ENCODE data around the gene ERCC6L.

Gene ERCC6L, protein sequence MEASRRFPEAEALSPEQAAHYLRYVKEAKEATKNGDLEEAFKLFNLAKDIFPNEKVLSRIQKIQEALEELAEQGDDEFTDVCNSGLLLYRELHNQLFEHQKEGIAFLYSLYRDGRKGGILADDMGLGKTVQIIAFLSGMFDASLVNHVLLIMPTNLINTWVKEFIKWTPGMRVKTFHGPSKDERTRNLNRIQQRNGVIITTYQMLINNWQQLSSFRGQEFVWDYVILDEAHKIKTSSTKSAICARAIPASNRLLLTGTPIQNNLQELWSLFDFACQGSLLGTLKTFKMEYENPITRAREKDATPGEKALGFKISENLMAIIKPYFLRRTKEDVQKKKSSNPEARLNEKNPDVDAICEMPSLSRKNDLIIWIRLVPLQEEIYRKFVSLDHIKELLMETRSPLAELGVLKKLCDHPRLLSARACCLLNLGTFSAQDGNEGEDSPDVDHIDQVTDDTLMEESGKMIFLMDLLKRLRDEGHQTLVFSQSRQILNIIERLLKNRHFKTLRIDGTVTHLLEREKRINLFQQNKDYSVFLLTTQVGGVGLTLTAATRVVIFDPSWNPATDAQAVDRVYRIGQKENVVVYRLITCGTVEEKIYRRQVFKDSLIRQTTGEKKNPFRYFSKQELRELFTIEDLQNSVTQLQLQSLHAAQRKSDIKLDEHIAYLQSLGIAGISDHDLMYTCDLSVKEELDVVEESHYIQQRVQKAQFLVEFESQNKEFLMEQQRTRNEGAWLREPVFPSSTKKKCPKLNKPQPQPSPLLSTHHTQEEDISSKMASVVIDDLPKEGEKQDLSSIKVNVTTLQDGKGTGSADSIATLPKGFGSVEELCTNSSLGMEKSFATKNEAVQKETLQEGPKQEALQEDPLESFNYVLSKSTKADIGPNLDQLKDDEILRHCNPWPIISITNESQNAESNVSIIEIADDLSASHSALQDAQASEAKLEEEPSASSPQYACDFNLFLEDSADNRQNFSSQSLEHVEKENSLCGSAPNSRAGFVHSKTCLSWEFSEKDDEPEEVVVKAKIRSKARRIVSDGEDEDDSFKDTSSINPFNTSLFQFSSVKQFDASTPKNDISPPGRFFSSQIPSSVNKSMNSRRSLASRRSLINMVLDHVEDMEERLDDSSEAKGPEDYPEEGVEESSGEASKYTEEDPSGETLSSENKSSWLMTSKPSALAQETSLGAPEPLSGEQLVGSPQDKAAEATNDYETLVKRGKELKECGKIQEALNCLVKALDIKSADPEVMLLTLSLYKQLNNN

GRCh38 chrX:72238721-72239475 lies at the start of gene ERCC6L:
ERCC6L (minus strand) TSS chrX:72239027; CDS start chrX:72238911, 116 bp downstream.
- DNase-seq (ENCODE audit: low read depth in 2 of 2) = peak; percentile 79

- no peak for DNase-seq (ENCODE audit: low read depth in 2 of 2)
Measured at GRCh38 chrX:72282302-72282701, 43.5 kb upstream of the ERCC6L start.

DNA sequence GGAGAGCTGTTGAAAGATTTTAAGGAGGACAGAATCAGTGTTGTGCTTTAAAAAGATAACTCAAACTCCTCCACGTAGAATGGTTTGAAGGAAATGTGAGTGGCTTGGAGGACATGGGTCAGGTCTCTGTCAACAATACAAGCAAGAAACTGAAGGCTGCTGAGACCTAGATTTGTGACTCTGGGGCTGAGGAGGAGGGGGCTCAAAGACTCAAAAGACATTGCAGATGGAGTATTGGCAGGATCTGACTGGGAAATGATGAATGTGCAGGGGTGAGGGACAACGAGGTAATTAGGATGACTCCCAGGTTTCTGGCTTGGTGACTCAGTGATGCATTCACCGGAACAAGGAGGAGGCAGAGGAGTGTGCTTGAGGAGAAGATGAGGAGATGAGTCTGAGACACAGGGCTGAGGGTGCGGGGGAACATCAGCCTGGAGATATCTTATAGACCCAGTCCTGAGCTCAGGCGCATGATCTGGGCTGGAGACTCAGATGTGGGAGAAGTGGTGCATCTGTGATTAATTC lies 41.6 kb upstream of the ERCC6L start:
- DNase-seq (ENCODE audit: low read depth in 2 of 2) = no peak

DNA sequence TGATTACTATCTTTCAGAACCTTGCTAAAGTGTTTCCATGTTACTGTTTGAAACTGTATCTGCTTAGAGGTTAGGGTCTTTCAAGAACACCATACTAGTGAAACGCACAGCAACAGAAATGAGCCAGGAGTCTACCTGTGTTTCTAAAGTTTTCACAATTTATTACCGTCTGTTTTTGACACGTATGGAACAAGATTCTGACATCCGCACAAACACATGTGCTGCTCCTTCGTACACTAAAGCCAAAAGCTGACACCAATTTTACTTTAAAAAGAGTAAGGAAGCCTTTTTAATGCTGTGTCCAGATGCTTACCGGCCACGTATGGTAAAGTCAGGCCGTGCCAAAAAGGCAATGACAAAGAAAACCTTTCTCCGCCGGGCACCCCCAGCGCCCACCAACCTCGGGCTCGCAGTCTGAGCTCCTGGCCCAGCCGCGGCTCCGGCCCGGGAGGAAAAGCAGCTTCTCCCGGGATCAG lies 37.7 kb upstream of the ERCC6L start:
- DNase-seq (ENCODE audit: low read depth in 2 of 2) = no peak

DNA sequence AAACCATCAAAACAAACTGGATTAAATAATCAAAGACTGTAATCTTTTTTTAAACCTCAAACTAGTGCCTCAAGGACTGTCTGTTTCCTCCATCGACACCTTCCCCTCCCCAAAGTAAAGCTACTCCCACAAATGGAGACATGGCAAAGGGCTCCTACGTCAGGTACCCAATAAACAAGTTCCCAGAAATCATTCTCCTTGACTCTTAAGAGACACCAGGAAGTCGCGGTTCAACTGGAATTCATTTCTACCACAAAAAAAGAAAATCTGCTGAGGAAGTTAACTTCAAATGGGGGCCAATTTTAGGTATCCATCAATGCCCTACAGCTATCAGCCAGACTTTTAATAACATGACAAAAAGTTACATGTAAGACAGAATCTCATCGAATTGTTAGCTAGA lies 35.7 kb upstream of the ERCC6L start:
- no peak for DNase-seq (ENCODE audit: low read depth in 2 of 2)

DNA sequence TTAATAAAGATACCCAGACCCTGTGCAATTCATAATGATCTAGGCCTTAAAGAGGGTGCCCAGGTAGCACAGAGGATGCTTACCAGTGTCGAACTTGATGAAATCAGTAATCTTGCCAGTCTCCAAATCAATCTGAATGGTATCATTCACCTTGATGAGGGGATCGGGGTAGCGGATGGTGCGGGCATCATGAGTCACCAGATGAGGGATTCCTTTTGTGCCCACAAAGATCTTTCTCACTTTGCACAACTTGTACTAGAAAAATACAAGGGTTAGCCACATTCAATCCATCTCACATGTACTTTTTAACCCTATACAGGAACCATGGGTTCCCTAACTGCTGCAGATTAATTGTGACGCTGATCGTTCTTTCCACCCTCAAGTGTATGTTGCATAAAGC lies 34.9 kb upstream of the ERCC6L start:
- DNase-seq (ENCODE audit: low read depth in 2 of 2) = no peak

GRCh38 chrX:72272868-72273267 lies 34.0 kb upstream of the ERCC6L start:
- no peak for DNase-seq (ENCODE audit: low read depth in 2 of 2)

- no peak for DNase-seq (ENCODE audit: low read depth in 2 of 2)
Measured at GRCh38 chrX:72271812-72272211, 33.0 kb upstream of the ERCC6L start.

DNA sequence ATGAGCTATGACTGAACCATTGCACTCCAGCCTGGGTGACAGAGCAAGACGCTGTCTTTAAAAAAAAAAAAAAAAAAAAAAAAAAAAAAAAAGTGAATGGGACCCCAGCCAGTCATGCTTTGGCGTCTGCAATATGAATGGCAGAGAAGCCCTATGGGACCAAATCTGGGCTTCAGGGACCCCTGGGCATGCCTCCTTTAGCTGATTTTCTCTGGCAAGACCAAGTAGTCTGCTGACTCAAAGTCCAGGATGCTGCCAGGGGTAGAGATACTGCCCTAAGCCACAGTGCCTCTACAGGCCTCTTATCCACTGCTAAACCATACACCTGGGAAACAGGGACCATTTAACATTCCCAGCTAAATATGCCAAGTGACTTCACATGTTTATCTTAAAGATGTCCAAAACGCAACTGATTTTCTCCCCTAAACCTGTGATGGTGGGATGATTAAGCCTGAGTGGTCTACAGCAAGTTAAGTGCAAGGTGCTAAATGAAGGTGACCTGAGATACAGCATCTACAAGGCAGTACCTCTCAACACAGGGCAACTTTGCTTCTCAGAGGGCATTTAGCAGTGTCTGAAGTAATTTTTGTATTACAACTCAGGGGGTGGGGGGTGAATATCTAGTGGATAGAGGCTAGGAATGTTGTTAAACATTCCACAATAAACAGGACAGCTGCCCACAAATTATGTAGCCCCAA lies 32.4 kb upstream of the ERCC6L start:
- no peak for DNase-seq (ENCODE audit: low read depth in 2 of 2)

DNA sequence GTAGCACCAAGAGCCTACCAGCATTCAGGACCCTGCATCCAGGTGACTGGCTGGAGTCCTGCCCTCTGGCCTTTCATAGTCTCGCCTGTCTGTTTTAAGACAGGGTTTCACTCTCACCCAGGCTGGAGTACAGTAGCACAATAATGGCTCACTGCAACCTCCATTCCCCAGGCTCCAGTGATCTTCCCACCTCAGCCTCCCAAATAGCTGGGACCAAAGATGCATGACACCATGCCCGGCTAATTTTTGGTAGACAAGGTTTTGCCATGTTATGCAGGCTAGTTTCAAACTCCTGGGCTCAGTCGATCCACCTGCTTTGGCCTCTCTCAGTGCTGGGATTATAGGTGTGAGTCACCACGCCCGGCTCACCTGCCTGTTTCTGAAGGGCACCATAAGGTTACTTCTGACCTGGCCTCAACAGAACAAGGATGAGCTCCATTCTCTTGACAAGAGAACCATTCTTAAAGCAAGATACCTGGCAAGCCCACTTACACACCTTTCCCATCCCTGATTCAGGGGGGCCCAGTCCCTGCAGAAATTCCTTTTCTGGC lies 31.6 kb upstream of the ERCC6L start:
- DNase-seq (ENCODE audit: low read depth in 2 of 2) = no peak

DNA sequence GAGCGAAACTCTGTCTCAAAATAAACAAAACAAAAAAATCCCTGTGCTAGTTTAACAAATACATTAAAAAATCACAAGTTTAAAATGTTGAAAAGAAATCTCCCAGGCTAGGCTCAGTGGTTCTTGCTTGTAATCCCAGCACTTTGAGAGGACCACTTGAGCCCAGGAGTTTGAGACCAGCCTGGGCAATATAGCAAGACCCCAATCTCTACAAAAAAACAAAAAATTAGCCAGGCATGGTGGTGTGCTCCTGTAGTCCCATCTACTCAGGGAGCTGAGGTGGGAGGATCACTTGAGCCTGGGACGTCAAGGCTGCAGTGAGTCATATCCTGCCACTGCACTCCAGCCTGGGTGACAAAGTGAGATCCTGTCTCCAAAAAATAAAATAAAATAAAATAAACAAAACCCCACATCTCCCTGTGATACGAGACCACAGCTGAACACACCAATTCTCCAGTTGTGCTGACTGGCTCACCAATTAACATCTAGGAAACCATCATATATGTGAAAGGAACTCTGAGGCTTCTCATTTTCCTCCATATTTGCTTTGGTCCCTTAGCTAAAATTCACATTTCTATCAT lies 30.9 kb upstream of the ERCC6L start:
- DNase-seq (ENCODE audit: low read depth in 2 of 2) = no peak

DNA sequence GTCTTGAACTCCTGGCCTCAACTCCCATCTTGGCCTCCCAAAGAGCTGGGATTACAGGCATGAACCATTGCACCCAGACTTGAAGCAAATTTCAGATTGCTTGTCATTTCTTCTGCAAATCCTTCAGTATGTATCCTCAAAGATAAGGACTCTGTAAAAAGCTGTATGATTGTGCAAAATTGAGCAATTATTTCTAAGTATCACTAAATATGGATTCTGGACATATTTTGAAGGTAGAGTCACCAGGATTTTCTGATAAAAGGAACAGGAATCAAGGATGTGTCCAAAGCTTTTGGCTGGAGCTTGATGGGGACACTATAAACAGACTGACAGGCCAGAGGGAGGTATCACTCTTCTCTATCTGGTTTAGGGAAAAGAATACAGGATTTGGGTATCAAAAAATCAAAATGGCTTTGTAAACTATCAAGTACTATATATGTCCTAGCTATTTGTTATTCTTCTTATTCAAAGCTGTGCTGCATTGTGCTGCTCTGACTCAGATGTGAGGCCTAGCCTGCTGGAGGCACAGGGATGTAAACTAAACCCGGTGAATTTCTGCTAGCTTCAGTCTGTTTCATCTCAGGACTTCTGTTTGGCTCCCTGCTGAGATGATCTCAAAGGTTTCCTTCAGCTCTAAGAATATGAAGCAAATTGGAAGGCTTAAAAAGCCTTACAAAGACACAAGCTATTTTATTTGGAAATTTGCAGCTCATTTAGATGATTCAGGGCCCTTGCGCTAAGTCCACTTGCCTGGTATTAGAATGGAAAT lies 30.0 kb upstream of the ERCC6L start:
- DNase-seq (ENCODE audit: low read depth in 2 of 2) = no peak

DNA sequence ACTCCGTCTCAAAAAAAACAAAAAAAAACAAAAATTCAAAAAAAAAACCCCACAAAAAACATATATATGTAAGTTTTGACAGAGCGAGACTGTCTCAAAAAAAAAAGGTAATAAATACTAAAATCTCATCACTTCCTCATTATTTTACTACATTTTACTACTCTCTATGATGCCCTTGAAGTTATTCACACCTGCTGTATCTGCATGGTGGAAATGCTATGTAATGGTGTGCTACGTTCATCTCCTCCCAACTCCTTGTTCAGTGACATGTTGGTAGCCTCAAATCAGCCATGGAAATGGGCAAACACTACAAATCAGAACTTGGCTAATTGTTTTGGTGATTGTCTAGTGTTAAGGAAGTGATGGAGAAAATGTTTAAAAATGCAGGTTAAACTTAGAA lies 26.4 kb upstream of the ERCC6L start:
- no peak for DNase-seq (ENCODE audit: low read depth in 2 of 2)

GRCh38 chrX:72262077-72262476 lies 23.2 kb upstream of the ERCC6L start:
- no peak for DNase-seq (ENCODE audit: low read depth in 2 of 2)

DNA sequence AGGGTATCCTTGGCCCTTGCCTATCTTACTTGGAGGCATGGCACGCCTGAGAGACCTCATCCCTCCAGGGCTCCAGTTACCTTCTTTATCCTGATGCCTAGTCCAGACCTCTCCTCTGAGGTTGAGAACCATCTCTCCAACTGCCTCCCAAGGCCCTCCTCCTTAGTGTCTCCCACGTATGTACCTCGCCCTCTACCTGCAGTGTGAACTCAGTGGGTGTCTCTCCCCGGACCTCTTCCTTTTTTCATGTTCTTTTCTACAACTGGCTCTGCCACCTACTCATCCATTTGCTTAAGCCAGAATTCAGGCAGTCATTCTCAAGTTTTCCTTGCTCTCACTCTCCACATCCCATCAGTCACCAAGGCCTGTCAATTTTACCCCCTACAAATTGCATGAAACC lies 21.6 kb upstream of the ERCC6L start:
- no peak for DNase-seq (ENCODE audit: low read depth in 2 of 2)

- no peak for DNase-seq (ENCODE audit: low read depth in 2 of 2)
Measured at GRCh38 chrX:72258174-72258573, 19.3 kb upstream of the ERCC6L start.

GRCh38 chrX:72255864-72256263 lies 17.0 kb upstream of the ERCC6L start:
- no peak for DNase-seq (ENCODE audit: low read depth in 2 of 2)

DNA sequence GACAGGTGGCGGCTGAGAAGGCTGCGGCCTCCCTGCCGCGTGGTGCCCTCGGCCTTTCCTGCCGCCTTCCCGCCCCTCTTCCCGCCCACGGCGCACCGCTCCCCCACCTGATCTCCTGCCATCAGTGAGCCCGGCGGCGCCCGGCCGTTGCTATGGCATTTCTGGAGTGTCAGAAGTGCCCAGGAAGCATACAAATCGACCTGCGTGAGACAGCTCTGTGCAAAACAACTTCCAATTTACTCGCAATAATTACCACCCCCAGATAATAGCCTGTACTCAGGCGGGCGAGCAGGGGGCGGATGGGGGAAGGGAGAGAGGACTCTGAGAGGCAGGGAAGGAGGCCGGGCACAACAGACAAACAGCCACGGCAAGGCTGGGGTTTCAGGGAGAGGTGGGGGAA lies 16.6 kb upstream of the ERCC6L start:
- no peak for DNase-seq (ENCODE audit: low read depth in 2 of 2)

DNA sequence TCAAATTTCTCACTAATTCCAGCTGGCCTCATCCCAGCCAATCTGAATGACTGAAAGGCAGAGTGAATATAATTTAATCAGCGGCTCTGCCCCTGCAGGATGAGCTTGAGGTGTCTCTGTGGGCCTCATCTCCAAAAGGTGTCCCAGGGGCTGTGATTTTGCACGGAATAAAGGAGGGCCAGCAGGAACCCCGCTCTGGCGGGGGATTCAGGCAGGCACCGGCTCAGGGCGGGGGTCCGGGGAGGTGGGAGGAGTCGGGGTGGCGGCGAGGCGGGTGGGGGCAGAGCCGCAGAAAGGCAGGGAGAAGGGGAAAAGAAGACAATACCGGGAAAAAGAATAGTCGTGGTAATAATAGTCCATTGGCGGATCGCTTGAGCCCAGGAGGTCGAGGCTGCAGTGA lies 16.0 kb upstream of the ERCC6L start:
- no peak for DNase-seq (ENCODE audit: low read depth in 2 of 2)
